ENCODE measurements around the gene MIPEP.
"Not testable (repeated sequence)": the region's sequence is repeated elsewhere in the genome, so short reads cannot be mapped to it uniquely, and the experiment has no call there.

Gene MIPEP

DNA sequence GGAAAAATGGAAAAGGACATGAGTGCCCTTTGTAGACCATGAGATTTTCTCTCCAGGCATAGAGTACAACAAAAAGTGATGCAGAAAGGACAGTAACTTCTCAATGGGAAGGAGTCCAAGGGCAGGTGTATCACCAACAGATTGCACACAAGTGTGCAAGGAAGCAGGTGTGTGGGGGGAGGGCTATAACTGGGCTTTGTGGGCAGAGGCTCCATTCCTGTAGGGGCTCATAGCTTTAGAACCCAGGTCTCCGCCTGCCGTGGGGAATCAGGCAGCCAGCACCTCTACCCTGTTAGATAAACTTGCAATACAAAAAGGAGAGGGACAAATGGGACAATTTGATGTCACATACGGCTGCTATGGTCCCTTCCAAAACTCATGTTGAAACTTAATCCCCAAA is 119.8 kb downstream of the MIPEP start:
- no peak for DNase-seq

- DNase-seq: no peak
These were observed 121.4 kb downstream of the MIPEP start for GRCh38 chr13:23767838-23768237.

DNA sequence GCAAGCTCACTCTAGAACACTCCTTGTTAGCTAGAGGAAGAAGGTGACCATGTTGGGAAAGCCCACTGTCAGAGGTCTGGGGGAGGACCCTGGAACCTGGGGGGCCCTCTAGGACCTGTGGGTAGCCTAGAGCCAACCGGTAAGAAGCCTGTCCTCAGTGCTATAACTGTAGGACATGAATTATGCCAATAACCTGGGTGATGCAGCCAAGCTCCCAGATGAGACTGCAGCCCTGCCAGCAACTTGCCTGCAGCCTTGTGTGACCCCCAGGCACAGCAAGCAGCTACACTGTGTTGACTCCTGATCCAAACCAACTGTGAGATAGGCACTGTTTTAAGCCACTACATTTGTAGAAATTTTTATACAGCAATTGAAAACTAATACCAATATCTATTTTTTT is 122.3 kb downstream of the MIPEP start:
- no peak for DNase-seq

DNA sequence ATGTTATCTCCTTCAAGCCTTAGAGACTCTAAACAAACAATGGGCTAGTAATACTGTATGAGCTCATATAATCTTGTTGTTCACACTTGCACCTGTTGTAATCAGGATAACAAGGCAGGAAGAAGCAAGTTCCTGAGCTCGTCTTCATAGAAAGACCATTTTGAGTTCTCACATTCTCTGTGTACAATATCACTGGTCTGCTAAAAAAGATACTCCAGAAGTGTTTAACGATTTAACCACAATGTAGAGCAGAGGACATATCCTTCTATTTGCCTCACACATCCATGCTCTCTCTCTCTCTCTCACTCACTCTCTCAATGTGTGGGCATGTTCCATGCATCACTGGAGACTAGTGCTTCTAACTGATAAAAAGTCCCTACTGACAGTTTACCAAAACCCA is 122.9 kb downstream of the MIPEP start:
- no peak for DNase-seq

DNA sequence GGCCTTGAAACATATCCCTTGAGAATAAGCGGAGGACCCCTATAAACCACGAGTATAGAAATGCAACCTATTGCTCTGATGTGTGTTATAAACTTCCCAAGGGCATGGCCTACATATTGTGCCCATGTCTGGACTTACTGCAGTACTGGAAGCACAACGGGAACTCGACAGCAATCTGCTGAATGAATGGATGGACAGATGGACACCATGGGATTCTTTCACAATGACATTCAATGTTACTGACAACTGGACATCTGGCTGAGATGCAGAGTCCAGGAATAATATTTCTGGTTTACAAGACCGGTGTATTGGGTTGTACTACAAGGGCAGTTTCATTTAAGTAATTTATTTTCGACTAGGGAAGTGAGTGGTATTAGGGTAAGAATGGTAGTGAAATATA is 123.7 kb downstream of the MIPEP start:
- no peak for DNase-seq

DNA sequence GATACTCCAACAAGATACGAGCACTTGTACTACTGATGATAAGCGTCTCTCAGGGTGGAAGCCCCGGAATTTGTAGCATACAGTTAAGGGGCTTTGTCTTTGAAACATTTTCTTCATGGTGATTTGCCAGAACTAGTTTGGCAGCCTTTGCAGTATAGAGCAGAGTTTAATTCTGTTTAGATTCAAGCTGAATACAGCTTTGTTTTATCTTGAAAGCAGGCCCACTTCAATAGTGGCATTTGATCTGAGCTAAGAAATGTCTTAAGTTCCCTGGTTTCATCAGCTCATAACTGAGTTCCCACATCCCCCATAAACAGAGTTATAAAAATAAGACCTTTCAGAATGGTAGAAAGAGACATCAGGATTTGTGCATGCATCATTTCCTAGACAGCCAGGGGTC is 125.9 kb downstream of the MIPEP start:
- no peak for DNase-seq

DNA sequence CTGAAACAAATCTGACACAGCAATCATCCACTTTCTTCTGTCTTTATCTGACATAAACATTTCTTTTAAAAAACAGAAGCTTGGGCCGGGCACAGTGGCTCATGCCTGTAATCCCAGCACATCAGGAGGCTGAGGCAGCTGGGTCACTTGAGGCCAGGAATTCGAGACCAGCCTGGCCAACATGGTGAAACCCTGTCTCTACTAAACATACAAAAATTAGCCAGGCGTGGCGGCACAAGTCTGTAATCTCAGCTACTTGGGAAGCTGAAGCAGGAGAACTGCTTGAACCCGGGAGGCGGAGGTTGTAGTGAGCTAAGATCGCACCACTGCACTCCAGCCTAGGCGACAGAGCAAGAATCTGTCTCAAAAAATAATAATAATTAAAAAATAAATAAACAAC is 127.4 kb downstream of the MIPEP start:
- not testable (repeated sequence) for DNase-seq

DNA sequence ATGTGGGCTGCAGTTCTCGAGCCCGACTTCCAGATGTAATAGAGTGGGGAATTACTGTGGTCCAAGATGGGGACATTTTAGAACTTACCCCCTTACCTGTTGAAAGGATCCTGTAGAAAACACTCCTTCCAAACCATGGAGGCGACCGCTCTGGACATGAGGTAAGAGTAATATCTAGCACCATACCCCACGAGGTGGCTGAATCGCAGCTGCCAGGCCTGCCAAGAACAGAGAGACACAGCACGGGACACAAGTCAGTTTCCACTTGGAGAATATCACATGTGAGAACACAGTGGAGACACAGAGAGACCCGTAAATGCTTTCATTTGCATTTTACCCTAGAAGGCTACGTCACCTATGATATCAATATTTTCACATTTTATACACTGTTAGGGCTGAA is 129.2 kb downstream of the MIPEP start:
- no peak for DNase-seq

DNA sequence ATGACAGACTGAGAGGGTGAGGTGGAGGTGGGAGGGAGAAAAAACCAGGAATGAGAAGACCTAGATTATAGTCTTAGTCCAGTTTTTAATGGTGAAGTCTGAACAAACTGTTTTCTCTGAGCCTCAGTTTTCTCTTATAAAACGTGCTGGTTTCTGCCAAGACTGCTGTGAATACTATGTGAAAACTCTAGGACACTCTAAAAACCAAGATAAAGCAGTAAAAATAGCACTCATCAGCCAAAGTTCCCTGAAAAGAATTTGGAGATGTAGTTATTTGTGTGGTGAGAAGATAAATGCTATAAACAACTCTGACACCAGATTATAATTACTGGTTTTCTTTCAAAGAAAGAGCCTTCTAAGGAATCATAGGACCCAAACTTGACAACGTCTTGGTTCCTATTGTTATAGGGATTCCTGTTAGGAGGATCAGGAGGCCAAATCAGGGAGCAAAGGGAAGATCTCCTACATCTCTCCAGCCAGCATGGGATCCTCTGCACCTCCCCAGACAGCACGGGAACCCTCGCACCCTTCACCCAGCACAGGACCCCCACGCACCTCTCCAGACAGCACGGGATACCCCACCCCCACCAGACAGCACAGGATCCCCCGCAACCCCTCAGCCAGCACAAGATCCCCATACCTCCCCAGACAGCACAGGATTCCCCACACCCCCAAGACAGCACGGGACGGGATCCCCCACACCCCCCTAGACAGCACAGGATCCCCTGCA is 130.2 kb downstream of the MIPEP start:
- DNase-seq: no peak

DNA sequence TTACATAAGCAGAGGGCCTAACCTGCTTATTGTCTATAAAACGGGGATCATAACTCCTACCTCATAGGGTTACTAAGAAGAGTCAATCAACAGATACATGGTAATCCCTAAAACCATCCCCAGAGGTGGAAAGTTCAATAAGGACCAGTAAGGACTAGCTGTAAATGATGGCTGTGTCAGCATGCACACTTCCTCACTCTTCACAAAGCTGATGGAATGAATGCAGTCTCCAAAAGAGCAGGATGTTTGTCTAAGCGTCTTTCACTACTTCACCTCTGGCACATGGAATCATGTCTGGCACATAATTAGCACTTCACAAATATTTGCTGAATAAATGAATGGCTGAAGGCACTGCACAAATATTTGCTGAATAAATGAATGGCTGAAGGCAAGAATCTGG is 134.2 kb downstream of the MIPEP start:
- no peak for DNase-seq

GRCh38 chr13:23754506-23754905 is 134.7 kb downstream of the MIPEP start:
- no peak for DNase-seq

DNA sequence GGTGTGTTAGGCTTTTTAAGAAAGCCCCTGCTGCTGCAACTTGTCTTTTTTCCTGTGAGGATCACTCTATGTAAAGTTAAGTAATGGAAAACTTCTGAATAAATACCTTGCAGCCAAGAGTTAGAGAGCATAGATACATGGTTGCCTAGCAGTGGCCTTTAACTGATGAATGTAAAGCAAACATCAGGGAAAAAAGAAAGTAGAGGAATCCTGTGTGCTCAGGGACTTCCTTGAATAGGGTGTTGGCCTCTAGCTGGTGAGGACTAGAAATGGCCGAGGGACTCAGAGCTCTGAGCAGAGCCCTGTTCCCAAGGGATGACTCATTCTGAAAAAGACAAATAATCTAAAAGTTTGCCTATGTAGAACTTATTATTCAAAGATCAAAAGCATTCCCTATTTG is 135.7 kb downstream of the MIPEP start:
- no peak for DNase-seq

GRCh38 chr13:23752111-23753001 is 136.8 kb downstream of the MIPEP start:
- no peak for DNase-seq

DNA sequence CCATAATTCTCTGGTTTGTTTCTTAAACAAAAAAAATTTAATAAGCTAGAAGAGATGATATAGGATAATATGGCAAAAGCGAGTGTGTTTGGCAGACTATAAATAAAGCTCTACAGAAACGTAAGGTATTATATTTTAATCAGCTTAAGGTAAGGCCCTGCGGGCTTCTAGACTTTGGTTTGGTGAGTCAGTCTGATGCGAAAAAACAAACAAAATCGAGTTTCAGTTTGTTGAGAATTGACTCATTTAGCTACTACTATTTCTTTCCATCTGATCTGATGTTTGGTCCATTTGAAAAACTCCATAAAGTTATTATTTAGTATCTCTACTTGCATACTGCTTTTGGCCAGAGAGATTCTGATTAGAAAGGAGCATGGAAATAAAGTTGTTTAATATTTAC is 138.0 kb downstream of the MIPEP start:
- no peak for DNase-seq

DNA sequence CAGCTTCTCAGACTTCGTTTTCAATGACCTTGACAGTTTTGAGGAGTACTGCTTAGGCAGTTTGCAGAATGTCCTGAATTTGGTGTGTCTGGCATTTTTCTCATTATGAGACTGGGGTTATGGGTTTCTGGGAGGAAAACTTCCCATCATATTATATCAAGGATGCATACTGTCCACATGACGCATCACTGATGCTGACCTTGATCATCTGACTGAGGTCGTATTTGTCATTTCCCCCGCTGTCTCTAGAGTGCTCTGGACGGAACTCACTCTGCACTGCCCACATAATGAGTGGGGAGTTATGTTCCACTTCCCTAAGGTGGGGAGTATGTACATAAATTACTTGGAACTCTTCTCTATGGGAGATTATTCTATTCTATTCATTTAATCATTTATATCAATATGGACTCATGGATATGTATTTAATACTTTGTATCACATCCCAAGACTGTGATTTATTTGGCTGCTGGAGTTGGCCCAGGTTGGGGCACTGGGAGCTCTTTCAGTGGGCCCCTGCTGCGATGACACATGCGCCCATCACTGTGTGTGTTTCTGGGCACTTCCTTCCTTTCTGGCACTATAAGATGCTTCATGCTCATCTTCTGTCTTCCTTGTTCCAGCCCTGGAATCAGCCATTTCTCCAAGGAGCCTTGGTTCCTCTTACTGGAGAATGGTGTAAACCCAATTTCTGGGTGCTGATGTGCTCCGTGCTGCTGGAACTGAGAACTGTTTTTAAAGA is 138.6 kb downstream of the MIPEP start:
- no peak for DNase-seq

DNA sequence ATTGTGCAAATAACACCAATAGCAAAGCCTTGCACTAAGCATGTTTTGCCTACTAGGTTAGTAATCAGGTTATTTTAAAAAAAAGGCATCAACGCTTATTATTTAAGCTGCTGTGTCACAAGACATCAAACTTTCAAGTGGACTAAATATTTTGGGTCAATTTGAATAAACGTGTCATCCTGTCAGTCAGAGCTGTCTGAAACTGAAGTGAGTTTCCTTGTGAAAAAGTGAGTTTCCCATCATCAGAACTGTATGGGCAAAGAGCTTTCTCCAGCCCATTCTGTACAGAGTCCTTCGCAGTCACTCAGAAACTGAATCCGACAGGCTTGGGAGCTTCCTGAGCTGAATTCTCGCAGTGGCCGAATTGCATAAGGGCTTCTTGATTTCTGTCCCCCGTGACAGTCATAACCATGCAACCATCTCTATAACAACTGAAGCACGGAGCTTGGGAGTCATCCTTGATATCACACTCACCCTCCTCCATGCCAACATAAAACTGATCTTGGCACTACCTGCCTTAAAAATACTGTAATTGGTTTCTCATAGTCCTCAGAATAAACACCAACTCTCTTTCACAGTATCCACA is 139.8 kb downstream of the MIPEP start:
- no peak for DNase-seq

- no peak for DNase-seq
These were observed 140.8 kb downstream of the MIPEP start for GRCh38 chr13:23748109-23748990.

- not testable (repeated sequence) for DNase-seq
These were observed 143.1 kb downstream of the MIPEP start for GRCh38 chr13:23746141-23746540.

- no peak for DNase-seq
These were observed 144.9 kb downstream of the MIPEP start for GRCh38 chr13:23744315-23744714.

DNA sequence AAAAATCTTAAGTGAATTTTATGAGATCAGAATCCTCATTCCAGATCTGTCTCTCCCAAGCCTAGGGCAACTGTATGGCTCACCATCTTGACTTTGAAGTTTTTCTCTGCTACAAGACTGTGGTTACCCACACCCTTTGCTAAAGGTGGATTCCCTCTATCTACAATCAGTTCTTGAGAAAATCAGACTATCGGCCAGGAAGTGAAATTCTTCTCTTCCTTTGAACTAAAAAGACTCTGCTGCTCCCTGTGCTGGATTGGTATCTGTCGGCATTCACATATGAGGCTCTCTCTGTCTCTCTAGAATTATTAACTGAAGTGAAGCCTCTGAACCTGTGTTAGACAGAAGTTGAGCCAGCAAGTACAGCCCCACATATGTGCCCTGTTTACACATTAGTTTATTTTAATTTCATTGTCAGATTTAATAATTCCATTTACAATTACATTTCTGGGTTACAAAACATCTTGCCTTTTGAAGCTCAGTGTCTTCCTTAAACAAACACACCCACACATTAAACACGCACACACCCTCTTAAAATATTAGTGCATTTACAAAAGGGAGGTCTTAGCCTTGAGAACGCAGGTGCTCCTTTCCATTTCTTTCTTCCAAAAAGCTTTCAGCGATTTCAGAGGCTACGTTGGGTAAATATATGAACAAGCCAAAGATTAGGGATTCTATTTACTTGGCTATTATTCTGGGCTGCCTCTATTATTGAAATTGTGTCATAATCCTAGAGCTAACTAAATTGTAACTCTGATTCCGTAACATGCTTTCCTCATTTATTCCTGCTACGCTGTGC is 145.7 kb downstream of the MIPEP start:
- DNase-seq: no peak

DNA sequence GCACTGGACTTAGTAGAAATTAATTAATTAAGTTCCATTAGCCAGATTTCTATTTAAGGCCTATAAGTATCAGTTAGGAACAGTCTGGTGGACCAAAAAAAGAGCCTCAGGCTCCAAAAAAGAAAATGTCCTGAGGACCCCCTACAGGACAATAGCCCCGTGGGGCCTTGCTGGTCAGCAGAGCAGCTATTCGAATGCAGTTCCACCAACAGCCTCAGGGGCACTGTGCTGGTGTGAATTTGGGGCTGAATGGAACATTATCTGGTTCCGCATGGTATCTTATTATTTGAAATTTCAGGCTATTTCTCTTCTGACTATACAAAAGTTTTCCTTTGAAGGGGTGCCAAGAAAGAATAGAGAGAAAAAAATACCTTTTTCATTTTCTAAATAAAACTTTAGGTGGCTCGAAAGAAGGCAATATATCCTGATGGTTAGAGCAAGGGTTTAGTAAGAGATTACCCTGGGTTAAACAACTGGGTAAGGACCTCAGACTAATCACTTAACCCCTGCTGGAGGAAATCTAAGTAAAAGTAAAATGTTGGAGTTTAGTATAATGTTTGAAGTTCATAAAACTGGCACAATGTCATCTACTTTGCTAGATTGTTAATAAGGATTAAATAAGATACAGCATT is 147.2 kb downstream of the MIPEP start:
- no peak for DNase-seq

All from activated CD8-positive, alpha-beta memory T cell treated with anti-CD3 and anti-CD28 coated beads, Interleukin-2, amount 50 U/mL, for 48 hours (primary cell).